ENCODE results near the gene GPT2.
"Not testable (repeated sequence)": the region's sequence is repeated elsewhere in the genome, so short reads cannot be mapped to it uniquely, and the experiment has no call there.

The GPT2 gene

DNA sequence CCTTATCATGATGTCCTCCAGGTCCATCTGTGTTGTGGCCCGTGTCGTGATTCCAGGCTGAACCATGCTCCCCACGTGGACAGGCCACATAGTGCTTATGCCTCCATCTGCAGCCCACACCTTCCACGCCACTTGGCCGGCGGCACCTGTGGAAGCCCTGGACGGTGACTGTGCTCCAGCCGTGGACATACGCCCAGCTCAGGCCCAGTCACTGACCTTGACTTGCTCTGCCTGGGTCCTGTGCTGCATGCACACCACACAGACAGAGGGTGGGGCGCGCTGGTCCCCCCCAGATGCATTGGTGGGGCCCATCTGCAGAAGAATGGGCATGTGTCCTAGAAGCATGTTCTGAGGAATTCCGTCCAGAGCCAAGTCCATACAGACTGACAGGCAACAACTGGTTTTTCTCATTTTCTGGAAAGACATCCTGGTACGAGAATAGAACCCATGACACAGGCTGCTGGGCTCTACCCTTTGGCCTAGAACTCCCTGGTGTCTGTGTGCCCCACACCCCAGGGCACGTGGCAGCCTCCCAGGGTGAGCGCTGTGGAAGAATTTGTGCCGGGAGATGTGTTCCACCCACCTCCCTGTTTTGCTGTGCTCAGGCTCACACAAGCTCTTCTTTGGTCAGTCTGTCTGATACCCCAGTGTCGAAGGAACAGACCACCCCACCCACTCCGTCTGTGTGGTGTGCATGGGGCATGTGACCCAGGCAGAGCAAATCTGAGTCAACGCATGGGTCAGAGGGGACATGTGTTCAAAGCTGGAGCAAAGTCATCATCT, 39.5 kb downstream of the GPT2 start:
- no peak for DNase-seq

DNA sequence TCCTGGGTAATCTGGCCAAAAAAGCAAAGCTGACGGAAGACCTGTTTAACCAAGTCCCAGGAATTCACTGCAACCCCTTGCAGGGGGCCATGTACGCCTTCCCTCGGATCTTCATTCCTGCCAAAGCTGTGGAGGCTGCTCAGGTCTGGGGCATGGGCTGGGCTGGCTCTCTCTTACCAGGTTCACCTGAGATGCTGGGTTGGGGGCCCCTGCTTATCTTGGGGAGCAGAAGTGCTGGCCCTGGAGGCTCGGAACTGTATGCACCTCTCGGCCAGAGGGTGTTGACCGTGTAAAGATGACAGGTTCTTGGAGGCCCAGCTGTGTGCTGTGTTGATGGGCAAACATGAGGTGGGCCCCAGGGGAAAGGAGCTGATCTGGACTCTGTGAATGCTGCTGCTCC, 40.2 kb downstream of the GPT2 start:
- DNase-seq = no peak

DNA sequence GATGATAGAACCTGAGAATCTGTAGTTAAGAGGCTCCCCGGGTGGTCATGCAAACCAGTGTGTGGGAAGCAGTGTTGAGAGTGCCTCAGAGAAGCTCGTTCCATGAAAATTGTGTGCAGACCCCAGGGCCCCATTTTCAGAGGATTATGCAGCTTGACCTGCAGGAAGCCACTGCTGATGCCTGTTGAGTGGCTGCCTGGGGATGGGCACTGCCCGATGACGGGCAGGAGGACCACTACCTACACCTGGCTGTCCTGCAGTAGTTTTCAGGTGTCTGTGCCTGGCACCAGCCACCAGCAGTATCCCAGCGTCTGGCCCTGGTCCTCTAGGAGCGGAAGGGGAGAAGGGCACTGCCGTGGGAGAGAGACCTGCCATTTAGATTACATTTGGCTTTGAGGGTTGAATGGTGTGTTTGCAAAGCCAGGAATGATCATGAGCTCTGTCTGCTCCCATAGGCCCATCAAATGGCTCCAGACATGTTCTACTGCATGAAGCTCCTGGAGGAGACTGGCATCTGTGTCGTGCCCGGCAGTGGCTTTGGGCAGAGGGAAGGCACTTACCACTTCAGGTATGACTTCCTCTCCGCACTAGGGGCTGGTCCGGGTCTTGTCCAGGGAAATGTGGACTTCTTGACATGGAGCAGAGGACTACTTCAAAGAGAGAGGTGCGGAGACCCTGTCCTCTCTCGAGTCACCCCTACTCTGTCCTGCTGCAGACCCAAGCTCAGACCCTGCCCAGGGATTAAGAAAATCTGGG, 42.5 kb downstream of the GPT2 start:
- no peak for DNase-seq

DNA sequence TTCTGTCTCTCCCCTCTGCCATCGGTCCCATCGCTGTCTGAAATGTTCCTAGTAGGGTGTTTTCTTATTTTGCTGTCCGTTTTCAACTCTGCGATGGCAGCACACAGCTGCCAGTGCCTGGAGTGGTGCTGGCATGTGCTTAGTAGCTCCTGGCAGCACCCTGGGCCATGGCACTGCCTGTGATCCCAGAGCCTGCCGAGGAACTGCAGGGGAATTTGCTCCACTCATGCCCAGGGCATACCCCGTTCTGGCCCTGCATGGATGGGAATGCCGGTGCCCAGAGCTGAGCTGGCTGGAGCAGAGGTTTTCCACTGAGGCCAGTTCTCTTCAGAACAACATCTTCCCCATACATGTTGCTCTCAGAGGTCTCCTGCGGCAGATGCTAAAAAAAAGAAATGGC, 43.1 kb downstream of the GPT2 start:
- no peak for DNase-seq

DNA sequence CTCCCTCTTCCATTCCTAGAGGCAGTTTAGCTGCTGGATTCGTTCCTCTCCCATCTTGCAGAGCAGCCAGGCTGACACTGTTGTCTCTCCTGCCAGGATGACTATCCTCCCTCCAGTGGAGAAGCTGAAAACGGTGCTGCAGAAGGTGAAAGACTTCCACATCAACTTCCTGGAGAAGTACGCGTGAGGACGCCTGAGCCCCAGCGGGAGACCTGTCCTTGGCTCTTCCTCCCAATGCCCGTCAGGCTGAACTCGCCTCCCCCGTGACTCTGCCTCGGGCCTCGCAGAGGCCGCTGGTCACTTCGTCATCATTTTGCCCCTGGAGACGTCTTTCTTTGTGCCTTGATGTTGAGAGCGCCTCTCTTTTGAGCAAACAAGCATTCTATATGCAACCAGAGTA, 44.6 kb downstream of the GPT2 start:
- no peak for DNase-seq

DNA sequence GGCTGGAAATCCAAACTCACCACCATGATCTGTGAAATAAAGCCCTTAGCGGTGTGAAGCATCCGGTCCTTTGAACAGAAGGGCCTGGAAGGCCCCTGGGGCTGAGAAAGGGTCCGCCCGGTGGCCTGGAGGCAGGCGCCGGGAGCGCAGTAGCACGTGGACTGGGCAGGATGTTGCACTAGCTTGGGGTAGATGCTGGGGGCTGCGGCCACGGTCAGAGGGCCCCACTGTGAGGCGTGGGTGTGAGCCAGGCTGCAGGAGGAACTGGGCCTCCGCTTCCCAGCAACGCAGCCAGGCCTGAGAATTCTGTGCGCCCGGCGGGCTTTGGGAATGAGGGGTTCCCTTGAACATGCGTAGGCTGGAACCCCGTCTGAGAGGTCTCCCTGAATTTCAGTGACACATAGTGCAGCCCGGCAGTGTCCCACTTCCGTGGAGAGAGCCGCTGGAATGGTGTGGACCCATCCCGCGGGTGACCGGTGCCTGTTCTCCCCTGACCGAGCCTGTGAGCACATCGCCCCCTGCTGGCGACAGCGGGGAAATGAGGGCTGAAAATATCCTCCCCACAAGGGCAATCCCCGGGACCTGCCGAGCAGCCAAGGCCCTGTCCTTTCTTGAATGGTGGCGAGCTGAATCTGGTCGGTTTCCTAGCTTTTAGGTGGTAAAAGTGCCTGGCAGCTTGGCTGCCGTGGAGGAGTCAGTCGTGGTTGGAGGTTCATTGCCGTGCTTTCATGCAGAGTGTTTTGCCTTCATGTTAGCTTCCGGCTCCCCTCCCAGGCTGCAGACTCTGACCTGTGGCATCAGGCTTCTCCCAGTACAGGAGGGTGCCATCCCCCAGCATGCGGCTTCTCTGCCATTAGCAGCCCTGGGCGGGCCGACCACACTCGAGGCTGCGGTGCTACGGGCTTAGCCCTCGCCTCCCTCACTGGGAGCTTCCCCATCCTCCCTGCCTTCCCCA, 45.5 kb downstream of the GPT2 start:
- peak; percentile 76 for DNase-seq

DNA sequence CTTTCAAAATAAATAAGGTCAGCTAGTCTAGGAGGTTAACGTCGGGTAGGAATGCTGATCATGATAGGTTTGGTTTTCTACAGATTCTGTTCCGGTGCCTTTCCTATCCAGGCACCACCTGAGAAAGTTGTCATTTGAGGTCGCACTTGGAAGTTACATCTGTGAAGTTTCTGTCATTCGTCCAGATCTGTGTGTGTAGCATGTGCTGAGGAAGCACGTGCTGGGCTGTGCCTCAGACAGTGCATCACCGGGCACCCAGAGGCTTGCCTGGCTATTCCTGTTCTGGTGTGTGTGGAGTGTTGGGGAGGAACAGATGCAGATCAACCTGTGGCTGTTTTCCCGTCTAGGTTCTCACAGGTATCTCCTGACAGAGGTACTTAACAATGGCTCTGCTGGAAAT, 46.7 kb downstream of the GPT2 start:
- no peak for DNase-seq

DNA sequence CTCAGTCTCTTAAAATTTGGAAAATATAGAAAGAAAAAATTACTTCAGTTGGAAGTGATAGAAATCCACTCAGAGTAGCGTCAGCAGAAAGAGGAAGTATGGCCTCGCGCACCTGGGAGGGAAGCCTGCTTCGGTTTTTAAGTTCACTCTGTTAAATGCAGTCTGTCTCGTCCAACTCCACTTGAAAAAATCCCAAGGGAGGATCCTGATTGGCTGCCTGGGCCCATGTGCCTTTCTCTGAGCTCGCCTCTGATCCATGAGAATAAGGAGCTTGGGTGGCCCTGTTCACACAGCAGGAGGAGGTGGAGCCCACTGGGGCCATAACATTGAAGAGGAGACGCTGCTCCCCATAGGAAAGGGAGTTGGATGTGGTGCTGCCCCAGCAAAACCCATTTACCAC, 48.6 kb downstream of the GPT2 start:
- DNase-seq = peak; percentile 61

DNA sequence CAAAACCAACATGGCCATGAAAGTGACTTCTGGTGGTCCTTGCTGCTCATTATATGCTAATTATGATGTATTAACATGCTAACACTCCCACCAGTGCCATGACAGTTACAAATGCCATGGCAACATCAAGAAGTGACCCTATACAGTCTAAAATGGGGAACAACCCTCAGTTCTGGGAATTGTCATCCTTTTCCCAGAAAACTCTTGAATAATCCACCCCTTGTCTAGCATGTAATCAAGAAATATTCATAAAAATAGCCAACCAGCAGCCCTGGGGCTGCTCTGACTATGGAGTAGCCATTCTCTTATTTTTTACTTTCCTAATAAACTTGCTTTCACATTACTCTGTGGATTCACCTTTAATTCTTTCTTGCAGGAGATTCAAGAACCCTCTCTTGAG, 53.4 kb downstream of the GPT2 start:
- DNase-seq = peak; percentile 28

DNA sequence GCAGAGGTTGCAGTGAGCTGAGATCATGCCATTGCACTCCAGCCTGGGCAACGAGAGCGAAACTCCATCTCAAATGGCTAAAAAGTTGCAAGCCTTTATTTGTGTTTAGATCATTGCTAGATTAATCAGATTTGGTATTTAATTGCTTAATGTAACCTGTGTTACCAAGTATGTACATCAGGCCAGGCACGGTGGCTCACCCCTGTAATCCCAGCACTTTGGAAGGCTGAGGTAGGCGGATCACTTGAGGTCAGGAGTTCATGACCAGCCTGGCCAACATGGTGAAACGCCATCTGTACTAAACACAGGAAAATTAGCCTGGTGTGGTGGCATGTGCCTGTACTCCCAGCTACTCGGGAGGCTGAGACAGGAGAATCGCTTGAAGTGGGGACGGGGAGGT, 60.6 kb downstream of the GPT2 start:
- DNase-seq = not testable (repeated sequence)

DNA sequence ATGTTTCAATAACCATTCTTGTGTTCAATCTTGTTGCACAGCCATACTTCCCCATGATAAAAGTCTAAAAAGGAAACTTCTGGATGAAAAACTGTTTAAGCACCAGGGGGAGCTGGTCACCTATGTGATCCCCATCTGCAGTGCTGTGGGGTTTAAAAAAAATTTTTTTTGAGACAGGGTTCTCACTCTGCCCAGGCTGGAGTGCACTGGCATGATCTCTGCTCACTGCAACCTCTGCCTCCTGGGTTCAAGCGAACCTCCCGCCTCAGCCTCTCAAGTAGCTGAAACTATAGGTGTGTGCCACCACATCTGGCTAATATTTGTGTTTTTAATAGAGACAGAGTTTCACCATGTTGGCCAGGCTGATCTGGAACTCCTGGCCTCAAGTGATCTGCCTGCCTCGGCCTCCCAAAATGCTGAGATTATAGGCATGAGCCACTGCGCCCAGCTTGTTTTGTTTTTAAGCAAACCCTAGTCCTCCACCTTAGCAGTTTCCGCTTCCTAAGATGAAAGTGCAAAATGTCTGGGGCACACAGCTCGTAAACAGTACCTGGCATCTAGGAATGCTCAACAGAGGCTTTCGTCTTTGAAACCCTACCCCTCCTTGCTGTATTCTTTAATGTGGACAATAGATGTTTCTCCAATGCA, 63.9 kb downstream of the GPT2 start:
- DNase-seq = peak; percentile 82

DNA sequence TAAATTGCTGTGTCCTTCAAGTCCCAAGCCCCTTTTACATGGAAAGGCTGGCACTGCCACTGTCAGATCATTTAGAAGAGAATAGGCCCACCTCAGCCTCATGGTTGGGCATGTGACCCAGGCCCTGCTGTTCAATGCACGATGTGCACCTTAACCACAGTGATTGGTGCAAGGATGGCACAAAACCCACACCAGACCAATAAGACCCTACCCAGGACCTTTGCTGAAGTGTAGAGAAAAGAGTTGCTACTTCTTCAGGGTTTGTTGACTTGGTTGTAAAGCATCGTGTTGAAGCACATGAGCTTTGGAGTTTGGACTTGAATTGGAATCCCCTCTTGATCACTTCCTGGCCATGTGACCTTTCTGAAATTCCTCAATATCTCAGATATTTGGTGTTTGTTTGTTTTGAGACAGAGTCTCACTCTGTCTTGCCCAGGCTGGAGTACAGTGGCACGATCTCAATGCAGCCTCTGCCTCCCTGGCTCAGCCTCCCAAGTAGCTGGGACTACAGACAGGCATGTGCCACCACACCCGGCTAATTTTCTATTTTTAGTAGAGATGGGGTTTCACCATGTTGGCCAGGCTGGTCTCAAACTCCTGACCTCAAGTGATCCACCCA, 64.5 kb downstream of the GPT2 start:
- DNase-seq = no peak

DNA sequence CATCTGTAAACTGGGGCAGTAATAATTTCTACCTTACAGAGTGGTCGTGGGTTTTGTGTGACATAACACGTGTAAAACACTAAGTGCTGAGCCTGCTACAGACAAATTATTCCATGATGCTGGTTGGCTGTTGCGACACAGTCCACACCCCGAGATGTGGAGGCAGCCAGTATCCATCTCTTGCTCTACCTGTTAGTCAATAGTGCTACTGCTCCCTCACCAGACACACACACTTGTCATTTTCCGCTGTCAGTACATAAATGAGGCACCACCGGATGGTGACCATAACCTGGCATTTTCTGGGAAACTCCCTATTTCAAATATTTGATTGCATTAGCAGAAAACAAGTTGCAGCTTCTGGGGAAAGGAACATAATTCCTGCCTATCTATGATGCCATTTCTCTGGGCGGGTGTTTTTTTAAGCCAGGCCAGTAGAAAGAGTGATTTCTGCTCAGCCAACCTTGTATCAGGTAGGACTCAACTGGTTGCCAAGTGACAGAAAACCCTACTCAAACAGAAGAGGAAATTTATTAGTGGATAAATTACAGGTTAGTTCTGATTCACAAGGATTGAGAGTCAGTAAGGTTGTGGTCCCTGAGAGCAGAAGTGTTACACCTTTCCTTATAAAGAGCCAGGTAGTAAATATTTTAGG, 65.2 kb downstream of the GPT2 start:
- DNase-seq = no peak

DNA sequence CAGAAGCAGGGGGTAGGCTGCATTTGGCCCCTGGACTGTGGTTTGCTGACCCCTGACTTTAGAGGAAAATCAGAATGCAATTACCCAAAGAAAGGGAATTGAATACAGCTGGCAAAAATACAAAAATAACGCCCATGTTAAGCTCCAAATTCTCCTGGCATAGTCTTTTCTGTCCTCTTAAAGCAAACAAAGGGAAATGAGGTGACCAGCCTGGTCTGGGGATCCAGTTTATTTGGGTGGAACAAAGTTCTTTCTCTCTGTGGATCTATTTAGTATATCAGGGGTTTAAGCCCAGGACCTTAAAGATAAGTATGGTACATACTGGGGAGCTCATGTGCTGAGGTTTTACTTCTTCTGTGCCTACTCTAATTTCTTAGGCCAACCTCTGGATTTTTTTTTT, 65.8 kb downstream of the GPT2 start:
- DNase-seq = no peak

DNA sequence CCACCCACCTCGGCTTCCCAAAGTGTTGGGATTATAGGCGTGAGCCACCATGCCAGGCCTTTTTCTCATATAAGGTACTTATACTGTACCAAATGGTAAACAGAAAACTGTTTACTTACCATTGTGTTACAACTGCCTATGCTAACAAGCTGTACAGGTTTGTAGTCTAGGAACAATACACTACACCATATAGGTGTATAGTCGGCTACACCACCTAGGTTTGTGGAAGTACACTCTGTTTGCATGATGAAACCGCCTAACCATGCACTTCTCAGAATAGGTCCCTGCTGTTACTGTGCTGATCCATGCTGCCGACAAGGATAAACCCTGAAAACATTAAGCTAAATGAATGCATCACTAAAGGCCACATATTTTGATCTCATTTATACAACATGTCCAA, 70.4 kb downstream of the GPT2 start:
- no peak for DNase-seq

DNA sequence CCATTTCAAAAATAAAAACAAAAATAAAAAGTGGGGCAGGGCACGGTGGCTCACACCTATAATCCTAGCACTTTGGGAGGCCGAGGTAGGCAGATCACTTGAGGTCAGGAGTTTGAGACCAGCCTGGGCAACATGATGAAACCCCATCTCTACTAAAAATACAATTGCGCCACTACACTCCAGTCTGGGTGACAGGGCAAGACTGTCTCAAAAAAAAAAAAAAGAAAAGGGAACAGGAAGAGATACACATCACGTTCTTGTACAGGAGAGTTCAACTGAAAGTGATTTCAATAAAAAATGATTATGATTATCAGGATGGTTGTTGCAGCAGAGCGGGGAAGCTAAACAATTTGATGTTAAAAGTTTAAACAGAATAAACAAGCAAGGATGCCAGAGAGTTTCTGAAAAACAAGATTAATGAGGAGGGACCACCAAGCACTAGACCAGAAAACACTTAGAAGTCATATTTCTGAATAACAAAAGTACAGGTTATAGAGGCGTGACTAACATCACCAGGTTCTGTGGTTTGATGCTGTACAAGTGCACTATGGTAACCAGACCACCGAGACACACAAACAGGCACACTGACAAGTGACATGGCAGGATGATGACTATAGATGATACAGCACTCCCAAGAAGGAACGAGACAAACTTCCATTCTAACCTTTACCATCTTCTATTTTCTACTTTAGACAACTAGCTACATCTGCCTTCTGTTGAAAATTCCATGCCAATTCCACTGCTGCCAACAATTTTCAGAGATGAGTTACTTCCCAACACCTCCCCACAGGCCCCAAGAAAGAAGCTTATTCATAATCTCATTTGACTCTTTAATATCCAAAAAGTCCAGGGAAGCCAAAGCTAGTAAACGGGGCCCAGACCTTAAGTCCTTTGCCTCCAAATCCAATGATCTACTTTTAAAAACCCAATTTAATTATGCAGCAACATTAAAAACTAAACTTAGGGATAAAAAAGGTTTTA, 77.5 kb downstream of the GPT2 start:
- DNase-seq = peak; percentile 71

DNA sequence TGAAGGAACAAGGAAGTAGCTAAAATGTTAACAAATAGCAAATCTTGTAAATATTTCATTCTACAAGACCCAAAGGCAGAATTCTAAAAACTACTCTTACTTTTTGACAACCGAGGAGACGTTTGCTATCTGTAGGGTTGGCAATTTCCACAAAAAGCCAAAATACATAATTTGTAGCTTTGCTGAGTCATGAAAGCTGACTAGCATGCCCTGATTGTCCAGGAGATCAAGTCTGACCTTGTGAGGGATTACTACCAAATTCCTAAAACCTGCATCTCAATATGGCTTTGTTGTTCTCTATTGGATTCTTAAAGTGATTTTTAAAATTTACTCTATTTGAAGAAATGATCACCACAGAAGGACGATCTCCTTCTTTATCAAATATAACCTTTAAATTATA, 78.5 kb downstream of the GPT2 start:
- no peak for DNase-seq

DNA sequence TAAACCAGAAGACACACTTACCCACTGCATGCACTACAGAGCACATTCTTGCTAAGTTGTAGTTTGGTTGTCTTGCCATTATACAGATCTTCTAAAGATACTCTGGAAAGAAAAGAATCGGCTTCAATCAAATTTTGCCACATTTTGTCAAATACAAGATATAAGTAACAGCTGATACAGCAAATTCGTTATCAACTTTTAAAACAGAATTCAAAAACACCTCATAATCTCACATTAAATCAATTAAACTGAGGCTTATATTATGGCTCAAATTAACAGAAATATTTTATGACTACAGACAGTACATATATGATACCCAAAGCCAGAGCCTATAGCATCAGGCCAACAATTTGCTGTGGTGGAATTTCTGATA, 83.9 kb downstream of the GPT2 start:
- DNase-seq = no peak

DNA sequence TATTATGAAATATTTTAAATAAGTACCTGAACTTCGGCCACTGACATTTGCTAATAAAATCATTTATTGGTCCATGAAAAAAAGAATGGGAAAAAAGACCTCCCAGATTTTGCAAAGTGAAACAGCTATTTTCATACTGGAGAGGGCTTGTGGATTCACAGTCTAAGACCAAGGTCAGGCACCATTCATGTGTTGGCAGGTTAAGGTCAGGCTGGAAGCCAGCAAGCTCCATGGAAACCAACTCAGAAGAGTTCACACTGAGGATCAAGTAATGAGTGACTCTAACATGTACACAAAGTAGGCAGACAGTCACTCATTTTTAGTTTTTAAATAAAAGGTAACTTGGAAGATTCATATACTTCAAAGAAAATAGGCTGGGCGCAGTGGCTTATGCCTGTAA, 85.9 kb downstream of the GPT2 start:
- no peak for DNase-seq

DNA sequence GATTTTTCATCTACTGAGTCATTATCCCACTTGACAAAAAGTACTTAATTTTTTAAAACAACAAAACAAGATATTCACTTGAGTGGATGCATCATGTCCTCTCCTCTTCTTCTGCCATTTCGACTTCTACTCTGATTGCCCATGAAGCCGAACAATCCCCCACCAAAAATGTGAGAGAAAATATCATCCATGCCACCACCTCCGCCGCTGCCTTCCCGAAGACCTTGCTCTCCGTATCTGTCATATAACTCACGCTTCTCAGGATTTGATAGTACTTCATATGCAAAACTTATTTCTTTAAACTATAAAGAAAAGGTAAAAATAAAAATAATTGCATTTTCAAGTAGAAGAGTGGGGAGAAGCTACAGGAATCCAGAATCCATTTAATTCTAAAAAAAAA, 87.1 kb downstream of the GPT2 start:
- no peak for DNase-seq

Measured in hematopoietic multipotent progenitor cell treated with erythropoietin and hydrocortisone succinate and interleukin-3 and kit ligand, for 4 days (in vitro differentiated cells).